GM21526 (cell line): ENCODE results near the gene PDXK.

Experiments used
- ATAC-seq: cut with Tn5 transposase; IDR thresholded peaks from one replicate; pipeline ENCODE4 v1.9.1; 2021; ENCODE audit warnings: moderate library complexity; ENCODE audit not compliant: unreplicated experiment, low FRiP score

PDXK gene

DNA sequence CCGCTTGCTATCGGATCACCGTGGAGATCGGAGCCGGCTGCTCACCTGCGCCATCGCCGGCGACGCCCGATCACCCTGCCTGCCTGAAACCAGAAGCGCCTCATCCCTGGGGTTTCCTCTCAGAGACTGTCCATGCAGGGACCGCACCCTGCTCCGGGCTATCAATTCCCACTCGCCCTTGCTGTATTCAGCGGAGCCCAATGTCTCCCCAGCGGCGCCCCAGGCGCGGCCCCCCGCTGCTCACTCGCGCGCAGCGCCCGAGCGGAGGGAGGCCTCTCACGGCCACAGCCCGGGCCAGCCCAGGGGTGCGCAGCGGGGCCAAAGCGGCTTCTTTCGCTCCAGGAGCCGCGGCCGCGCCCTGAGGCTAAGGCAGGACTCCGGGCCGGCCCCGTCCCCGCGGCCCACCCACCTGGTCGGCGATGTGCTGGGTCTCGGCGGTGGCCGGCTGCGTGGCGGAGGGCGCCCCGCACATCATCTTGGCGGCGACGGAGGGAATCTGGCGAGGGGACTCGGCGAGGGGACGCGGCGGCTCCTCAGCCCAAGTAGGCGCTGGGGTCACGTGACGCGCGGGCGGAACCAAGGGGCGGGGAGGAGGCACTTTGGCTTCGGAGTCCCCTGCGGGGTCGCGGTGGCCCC lies 57.0 kb downstream of the PDXK start, which contains the start of gene CSTB:
Gene CSTB (minus strand): TSS at position 514 of the 636 bp plus-strand sequence. CDS start 39 bp downstream, at position 475.
- peak; percentile 58 for ATAC-seq

DNA sequence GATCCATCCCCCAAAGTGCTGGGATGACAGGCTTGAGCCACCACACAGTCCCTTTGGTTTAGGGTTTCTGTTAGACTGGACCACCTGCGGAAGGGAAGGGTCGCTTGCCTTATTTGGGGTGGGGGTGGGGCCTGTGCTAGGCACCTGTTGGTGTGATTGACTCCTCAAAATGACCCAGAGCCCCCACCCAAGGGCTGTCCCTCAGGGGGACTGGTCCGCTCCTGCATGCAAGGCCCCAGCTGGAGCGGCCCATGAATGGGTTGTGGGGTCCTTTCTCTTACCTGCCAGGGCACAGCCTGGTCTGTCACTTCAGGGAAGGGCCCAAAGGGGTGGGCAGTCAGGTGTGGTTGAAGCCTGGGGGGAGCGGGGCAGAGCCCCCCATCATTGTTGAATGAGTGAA lies 59.0 kb downstream of the PDXK start:
- ATAC-seq: no peak

DNA sequence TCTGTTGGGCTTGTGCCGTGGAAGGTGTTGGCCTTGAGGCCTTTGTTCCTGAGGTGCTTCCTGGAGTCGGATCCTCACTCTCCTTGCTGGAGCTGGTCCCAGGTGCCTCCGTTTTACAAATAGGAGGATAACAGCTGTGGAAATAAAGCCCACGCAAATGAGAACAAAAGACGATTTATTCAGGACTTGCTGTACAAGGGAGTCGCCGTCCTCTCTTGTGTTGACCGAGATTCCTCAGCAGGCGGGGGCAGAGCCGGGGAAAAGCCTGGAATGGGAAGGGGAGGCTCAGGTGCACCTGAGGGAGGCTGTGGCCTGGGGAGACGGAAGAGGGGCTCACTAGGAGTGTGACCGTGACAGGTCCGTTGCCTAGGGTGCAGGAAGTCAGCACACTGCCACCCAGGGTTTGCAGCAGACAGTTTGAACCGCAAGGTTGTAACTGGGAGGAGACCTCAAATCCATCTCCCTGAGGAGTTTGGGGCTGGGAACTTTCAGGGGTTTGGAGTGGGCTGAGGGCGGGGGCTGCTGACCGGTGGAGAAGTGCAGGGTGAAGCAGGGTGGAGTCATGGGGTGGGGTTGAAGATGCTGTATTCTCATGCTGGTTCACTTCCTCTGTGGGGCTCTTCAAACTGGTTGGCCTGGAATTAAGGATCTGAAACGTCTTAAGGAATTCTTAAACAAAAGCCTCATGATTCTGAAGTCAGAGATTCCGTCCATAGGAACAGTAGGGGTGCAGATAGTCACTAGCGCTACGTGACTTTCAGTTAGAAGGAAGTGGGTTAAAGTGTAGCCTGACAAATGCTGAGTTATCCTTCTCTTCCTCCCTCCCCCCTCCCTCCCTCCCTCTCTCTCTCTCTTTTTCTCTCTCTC lies 59.8 kb downstream of the PDXK start:
- ATAC-seq: no peak

DNA sequence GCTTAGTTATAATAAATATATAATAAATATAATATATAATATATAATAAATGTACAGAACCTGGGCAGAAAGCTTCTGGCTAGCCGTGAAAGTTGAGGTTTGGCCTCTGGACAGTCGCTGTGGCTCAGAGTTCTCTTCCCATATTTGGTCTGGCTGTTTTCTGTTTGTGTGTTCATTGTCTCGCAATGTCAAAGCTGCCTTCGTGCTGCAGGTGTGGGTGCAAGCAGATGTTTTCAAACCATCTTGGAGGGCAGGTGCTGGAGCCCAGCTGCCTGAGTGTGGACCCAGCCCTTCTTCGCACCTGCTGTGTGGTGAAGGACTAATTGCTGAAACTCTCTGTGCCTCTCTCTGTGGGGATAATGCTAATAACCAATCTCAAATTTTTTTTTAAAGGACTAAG lies 60.7 kb downstream of the PDXK start:
- no peak for ATAC-seq

DNA sequence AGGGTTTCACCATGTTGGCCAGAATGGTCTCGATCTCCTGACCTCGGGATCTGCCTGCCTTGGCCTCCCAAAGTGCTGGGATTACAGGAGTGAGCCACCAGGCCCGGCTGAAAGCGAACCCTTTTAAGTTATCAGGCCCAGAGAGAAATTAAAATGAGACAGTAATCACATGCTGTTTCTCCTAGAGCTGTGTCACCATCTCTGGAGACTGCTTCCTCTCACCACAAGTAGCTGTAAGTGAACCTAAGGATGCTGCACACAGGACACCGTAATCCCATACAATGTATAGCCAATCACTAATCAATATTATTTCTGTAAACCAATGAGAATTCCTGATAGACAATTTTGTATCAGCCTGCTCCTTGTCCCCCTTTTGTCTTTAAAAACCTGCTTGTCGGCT lies 62.9 kb downstream of the PDXK start:
- no peak for ATAC-seq

DNA sequence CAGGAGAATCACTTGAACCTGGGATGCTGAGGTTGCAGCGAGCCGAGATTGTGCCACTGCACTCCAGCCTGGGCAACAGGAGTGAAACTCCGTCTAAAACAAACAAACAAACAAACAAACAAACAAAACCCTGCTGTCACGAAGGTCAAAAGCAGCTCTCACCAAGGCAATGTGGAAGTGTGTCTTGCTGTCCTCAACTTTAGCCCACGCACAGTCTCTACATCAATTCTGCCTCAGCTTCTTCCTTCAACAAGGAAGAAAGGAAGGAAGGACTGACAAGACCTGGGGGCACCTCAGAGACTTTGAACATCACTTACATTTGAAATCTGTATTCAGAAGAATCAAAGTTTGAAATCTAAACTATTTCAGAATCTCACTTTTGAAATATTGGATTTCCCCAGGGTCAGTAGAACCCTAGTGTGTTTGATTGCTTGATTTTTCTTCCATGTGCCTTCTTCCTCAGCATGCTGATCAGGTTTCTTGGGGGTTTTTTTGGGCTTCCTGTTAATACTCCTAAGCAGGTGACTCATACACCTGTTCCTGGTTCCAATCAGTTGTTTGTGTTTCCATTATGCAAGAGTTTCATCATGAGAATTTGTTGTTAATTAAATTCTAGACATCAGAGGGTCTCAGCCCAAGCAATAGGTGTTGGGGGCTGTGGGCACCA lies 63.6 kb downstream of the PDXK start:
- ATAC-seq: no peak

DNA sequence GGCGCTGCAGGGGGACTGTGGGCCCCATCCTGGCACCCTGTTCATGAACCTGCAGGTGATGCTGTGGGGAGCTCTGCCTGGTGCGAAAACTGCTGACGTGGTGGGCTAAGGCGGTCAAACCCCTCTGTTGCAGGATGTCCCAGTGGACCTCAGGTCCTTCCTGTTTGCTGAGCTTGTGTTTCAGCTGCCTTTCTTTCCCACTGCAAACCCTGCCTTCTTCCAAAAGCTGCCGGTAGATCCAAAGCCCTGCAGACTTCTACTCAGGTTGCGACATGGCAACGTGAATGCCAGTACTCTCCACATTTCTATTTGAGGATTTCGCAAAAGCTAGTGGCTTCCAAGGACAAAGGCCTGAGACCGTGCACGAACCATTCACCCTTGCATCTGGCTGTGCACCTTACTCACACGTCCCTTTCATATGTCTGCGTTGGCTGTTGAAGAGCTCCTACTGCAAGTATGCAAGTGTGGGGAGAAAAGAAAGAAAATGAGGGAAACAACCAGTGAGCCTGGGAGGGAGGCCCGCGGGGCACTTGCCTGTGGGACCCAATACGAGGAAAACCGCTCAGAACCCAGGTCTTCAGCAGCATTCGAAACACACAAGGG lies 64.3 kb downstream of the PDXK start:
- no peak for ATAC-seq

DNA sequence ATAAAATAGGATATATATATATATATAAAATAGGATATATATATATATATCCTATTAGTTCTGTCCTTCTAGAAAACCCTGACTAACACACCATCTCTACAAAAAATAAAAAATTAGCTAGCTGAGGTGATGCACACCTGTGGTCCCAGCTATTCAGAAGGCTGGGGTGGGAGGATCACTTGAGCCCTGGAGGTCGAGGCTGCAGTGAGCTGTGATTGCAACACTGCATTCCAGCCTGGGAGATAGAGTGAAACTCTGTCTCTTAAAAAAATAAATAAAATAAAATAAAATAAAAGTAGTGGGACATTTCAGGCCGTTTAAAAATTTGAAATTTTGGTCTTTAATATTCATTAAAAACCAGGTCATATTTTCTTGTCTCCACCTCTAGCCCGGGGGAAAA lies 66.2 kb downstream of the PDXK start:
- ATAC-seq: no peak

DNA sequence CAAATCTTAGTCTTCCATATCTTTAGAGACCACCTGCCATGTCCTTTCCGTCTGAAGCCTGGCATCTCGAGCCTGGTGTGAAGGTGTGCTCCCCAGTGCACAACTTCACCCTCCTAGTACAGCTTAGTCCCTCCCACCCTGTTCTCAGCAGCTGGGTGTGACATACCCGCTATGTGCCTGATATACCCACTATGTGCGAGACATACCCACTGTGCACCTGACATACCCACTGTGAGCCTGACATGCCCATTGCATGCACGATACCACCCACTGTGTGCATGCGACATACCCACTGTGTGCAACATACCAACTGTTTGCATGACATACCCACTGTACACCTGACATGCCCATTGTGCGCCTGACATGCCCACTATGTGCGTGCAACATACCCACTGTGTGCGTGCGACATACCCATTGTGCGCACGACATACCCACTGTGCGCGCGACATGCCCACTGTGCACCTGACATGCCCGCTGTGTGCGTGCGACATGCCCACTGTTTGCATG lies 67.4 kb downstream of the PDXK start:
- ATAC-seq: no peak

DNA sequence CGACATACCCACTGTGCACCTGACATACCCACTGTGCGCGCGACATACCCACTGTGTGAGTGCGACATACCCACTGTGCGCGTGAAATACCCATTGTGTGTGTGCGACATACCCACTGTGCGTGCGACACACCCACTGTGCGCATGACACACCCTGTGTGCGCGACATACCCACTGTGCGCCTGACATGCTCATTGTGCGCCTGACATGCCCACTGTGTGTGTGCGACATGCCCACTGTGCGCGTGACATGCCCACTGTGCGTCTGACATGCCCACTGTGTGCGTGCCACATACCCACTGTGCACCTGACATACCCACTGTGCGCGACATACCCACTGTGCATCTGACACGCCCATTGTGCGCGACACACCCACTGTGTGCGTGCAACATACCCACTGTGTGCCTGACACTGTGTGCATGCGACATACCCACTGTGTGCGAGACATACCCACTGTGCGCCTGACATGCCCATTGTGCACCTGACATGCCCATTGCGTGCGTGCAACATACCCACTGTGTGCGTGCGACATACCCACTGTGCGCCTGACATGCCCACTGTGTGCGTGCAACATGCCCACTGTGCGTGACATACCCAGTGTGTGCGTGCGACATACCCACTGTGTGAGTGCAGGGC lies 68.0 kb downstream of the PDXK start:
- ATAC-seq: no peak

DNA sequence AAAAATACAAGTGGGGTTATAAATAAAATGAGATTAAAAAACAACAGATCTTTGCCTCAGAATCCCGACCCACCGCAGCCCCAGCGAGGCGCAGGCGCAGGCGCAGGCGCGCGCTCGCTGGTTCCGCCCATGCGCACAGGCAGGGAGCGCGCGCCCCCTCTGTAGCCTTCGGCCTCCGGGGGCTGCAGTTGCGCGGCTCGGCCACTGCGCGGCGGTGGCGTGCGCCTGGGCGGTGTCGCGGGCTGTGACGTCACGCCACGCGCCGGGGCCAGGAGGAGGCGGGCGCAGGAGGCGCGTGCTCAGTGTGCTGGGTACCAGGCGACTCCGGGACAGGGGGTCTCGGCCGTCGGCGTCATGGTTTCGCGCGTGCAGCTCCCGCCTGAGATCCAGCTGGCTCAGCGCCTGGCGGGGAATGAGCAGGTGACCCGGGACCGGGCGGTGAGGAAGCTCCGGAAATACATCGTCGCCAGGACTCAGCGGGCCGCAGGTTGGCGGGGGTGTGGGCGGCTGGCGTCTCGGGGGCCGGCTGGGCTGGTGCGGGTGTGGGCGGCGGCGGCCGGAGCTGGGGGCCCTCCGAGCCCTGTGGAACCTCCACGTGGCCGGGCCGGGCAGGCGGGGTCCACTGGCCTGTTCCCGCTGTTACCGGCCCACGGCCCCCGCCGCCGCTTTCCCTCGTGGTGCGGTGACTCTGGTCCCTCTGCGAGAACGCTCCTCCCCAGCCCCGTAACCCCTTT lies 70.5 kb downstream of the PDXK start, which contains the start of gene RRP1:
Gene RRP1 (plus strand): TSS at position 302 of the 734 bp plus-strand sequence. CDS start 53 bp downstream, at position 355.
- ATAC-seq: peak; percentile 65

DNA sequence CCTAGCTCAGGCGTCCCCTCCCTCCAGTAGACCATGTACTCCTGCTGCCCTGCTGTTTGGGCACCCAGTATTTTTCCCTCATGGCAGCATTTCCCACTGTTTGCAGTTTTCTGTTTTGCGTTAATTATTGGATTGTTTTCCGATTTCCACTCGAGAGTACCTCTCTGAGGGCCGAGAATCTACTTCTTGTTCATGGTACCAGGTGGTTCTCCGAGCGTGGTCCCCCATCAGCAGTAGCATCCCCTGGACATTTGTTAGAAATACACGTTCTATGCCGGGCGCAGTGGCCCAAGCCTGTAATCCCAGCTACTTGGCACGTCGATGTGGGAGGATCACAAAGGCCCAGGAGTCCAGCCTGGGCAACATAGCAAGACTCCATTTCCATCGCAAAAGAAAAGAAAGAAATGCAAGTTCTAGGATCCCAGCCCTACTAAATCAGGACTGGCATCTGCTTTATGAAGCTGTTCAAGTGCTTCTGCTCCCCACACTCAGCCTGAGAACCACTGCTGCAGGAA lies 71.1 kb downstream of the PDXK start:
- no peak for ATAC-seq

DNA sequence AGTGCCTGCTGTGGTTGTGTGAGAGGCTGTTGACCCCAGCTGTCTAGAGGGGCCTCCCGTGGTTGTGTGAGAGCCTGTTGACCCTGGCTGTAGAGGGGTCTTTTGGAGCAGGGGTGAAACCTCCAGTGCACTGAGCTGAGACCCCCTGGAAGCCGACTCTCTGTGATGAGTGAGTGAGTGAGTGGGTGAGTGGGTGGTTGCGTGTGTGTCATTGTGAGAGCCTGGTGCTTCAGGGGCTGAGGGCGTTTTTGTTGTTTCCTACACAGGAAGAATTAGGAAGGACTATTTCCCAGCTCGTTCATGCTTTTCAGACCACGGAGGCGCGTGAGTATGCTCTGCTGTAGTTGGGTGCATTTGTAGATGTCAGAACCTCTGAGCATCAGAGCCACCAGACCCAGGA lies 73.5 kb downstream of the PDXK start:
- ATAC-seq: no peak

DNA sequence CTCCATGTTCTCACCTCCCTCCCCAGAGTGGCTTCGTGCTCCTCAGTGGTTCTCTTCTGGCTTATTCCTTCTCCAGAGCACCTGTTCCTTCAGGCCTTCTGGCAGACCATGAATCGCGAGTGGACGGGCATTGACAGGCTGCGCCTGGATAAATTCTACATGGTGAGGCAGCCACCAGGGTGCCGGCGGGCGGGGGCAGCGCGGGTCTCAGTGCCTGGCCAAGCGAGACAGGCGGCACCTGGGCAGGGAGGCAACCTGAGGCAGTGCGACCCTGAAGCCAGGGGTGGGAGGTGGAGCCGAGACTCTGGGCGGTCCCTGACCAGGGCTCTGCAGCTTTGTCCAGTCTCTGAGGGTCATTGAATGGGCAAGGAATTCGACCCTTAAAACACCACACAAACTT lies 74.3 kb downstream of the PDXK start:
- ATAC-seq: no peak

DNA sequence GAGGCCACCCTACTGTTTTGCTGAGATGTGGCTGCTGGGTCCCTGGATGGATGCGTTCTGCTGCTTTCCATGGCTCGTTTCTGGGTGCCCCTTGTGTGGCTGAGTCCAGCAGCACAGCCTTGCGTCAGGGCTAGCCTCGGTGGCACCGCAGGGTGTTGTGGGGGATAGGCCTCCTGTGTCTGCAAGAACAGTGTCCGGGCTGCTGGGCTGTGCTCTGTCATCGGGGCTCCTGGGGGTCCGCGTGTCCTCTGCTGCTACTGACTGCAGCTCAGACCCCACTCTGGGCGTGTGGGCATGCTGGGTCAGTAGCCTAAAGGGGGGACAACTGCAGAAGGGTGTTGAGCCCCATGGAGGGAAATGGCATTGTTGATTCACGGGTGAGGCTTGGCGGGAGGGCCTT lies 75.4 kb downstream of the PDXK start:
- no peak for ATAC-seq

DNA sequence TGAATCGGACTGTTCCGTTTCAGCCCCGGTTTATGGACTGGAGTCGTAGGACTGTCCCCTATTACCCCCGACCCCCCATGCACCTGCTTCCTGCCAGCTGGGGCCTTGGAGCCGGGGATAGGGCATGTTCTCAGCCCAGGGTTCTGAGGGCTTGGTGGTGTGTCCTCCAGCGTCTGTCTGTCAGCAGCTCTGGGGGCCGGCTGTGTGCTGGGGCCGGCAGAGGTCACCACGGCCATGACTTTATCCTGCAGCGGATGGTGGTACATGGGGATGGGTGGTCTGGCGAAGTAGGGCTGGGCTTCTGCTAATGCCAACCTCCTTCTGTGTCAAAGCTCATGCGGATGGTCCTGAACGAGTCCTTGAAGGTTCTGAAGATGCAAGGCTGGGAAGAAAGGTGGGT lies 75.9 kb downstream of the PDXK start:
- ATAC-seq: no peak

DNA sequence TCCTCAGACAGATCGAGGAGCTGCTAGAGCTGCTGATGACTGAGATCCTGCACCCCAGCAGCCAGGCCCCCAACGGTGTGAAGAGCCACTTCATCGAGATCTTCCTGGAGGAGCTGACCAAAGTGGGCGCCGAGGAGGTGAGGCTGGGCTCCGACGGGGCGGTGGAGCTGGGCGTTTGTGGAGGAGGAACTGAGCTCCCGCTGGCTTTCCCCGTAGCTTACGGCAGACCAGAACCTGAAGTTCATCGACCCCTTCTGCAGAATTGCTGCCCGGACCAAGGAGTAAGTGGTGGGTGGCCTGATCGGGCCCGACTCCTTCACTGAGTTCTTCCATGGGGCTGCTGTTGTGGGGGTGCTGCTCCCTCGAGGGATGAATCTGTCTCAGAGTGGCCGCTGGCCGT lies 78.5 kb downstream of the PDXK start:
- ATAC-seq: no peak

DNA sequence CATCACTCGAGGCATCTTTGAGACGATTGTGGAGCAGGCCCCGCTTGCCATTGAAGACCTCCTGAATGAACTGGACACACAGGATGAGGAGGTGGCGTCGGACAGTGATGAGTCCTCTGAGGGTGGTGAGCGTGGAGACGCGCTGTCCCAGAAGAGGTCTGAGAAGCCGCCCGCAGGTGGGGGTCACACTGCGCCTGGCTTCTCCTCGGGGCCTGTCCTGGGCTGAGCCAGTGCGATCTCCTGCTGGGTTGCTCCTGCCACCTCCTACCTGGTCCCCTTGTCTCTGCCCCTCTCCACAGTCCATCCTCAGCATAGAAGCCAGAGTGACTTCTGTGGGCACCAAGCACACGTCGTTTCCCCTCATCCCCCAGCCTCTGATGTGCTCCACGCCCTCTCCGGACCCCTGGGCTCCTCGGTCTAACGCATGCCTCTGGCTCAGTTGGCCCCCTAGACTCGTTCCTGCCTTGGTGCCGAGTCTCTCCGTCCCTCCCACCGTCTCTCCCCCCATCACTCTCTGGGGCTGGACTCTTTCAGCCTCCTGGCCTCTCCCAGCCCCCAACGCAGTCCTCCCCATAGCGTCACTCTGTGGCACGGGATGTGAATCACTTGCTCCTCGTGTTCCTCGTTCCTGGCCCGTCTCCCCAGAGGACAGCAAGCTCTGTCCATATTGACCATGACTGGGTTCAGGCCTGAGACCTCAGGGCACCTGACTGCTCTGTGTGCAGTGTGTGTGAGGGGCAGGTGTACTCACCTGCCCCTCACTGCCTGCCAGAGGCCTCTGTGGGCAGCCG lies 79.2 kb downstream of the PDXK start:
- ATAC-seq: no peak
